Measurements from ENCODE around the gene USP28. TPM values are rescaled to one million over a fixed set of nuclear protein-coding genes. Genes with fewer than 3 reads are reported as not detected.
"Not testable (repeated sequence)": the region's sequence is repeated elsewhere in the genome, so short reads cannot be mapped to it uniquely, and the experiment has no call there.

The USP28 gene
- total RNA-seq, 1 experiment from 2014 or later: 74.4 TPM

GRCh38 chr11:113884361-113884836, 9.0 kb upstream of the USP28 start:
- Mint-ChIP-seq H3K9me3 (ENCODE audit: unreplicated experiment) (no peaks in the 10 kb centered on the region), H3K27me3 (ENCODE audit: insufficient read depth, unreplicated experiment) (no peaks in the 10 kb centered on the region), H3K36me3 (ENCODE audit: insufficient read depth, unreplicated experiment) (peaks cover 13% of the 10 kb centered on the region), H3K4me3 (ENCODE audit: unreplicated experiment) (peak overlapping the region; percentile 11), H3K4me1 (ENCODE audit: low read depth, unreplicated experiment) (peaks cover 22% of the 10 kb centered on the region), H3K27ac (ENCODE audit: unreplicated experiment) (peak overlapping the region; percentile 87)
- intact Hi-C loops (cut with micrococcal nuclease; ENCODE audit: unreplicated experiment): loop anchor here (1.0 kb wide), 1 partner anchor 9 kb away; the partner anchor contains the start of gene USP28
- POLR2A ChIA-PET: no interaction called here
- Histone ChIP-seq H3K36me3 (ENCODE audit: control insufficient read depth, insufficient read depth, low read length) (no peaks in the 10 kb centered on the region), H3K27me3 (replicated peaks; ENCODE audit: control insufficient read depth, insufficient read depth, low read length) (no peaks in the 10 kb centered on the region), H3K4me1 (peaks cover 28% of the 10 kb centered on the region), H3K9me3 (no peaks in the 10 kb centered on the region), H3K4me3 (ENCODE audit: low read depth, low read length) (no peak overlapping the region)
- no TSS peak for BruUV-seq (replicated peaks)
- TF ChIP-seq CTCF (IDR thresholded peaks at IDR 0.05; ENCODE audit: insufficient read depth in 1 of 2, low read depth in 1 of 2, low read length in 1 of 2, severe bottlenecking in 1 of 2, unreplicated experiment in 1 of 2): peak in 1 of 2 experiments; percentile 22
- CTCF ChIA-PET: interaction anchor here (0.6 to 0.8 kb wide), 6 partner anchors 11 to 377 kb away, joined by 3 to 6 read pairs (median 4); partner anchors contain the start of gene ZW10
- peak; percentile 75 to 85 for DNase-seq

DNA sequence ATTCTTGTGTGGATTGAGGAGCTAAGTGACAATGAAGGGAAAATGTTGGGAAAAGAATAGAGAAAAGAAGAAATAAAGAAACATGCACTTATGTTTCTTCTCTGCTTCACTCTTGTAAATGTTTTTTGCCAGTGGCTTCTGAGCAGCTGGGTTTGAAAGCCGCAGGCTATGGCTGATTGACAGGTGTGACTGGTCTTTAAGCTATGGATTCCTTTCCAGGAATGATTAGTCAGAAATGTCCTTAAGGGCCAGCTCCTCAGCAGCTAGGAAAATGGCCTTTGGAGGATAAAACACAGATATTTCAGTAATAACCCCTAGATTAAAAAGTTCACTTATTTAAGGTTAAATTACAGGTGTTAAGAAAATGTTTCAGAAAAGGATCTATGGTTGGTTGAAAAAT, 6.5 kb upstream of the USP28 start:
- peak in 1 of 2 experiments; percentile 55 for DNase-seq
- intact Hi-C loops (cut with micrococcal nuclease; ENCODE audit: unreplicated experiment): no loop called here
- no peak for TF ChIP-seq CTCF (IDR thresholded peaks at IDR 0.05; ENCODE audit: insufficient read depth in 1 of 2, low read depth in 1 of 2, low read length in 1 of 2, severe bottlenecking in 1 of 2, unreplicated experiment in 1 of 2)
- Mint-ChIP-seq H3K4me1 (ENCODE audit: low read depth, unreplicated experiment) (peaks cover 30% of the 10 kb centered on the region), H3K9me3 (ENCODE audit: unreplicated experiment) (peaks cover 10% of the 10 kb centered on the region), H3K27me3 (ENCODE audit: insufficient read depth, unreplicated experiment) (no peaks in the 10 kb centered on the region), H3K4me3 (ENCODE audit: unreplicated experiment) (no peak overlapping the region), H3K27ac (ENCODE audit: unreplicated experiment) (peak overlapping the region; percentile 54), H3K36me3 (ENCODE audit: insufficient read depth, unreplicated experiment) (peaks cover 19% of the 10 kb centered on the region)
- ChIA-PET CTCF (interaction anchor here (0.8 to 1.1 kb wide), 3 partner anchors 14 to 109 kb away, joined by 3 to 8 read pairs (median 5); no protein-coding TSS in a partner anchor), POLR2A (no interaction called here)
- H3K4me1 ChIP-seq: peaks cover 28% of the 10 kb centered on the region
- H3K27me3 ChIP-seq (replicated peaks; ENCODE audit: control insufficient read depth, insufficient read depth, low read length): no peaks in the 10 kb centered on the region
- no peak overlapping the region for H3K4me3 ChIP-seq (ENCODE audit: low read depth, low read length)
- no peaks in the 10 kb centered on the region for H3K9me3 ChIP-seq
- no peaks in the 10 kb centered on the region for H3K36me3 ChIP-seq (ENCODE audit: control insufficient read depth, insufficient read depth, low read length)
- BruUV-seq (replicated peaks): no TSS peak

DNA sequence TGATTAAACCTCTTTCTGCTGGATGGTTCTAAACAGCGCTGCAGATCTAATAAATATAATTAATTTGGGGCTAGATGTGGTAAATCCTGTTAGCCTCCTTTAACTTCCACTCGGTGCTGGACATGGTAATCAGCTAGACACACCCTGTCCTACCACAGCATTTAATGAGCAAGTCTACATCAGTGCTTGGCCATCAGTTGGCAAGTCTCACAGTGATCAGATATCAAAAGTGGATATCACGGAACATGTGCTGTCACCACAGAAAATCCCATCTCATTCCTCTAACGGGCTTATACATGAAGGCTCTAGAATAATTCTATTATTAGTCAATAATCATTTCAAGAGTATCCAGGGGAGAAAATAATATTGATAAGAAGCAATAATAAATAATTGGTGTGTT, 5.6 kb upstream of the USP28 start:
- POLR2A ChIA-PET: no interaction called here
- intact Hi-C loops (cut with micrococcal nuclease; ENCODE audit: unreplicated experiment): no loop called here

GRCh38 chr11:113879446-113879845, 4.1 kb upstream of the USP28 start:
- CTCF ChIA-PET; H3K4me3 Mint-ChIP-seq (ENCODE audit: unreplicated experiment); H3K27me3 Mint-ChIP-seq (ENCODE audit: insufficient read depth, unreplicated experiment); H3K27ac Mint-ChIP-seq (ENCODE audit: unreplicated experiment); H3K27me3 ChIP-seq (replicated peaks; ENCODE audit: control insufficient read depth, insufficient read depth, low read length); POLR2A ChIA-PET; H3K4me3 ChIP-seq (ENCODE audit: low read depth, low read length); H3K9me3 ChIP-seq; H3K36me3 ChIP-seq (ENCODE audit: control insufficient read depth, insufficient read depth, low read length); intact Hi-C loops (cut with micrococcal nuclease; ENCODE audit: unreplicated experiment); BruUV-seq (replicated peaks): not testable (repeated sequence)
- DNase-seq: peak in 1 of 2 experiments; percentile 21
- H3K4me1 Mint-ChIP-seq (ENCODE audit: low read depth, unreplicated experiment): peaks cover 33% of the 10 kb centered on the region
- H3K9me3 Mint-ChIP-seq (ENCODE audit: unreplicated experiment): peaks cover 10% of the 10 kb centered on the region
- H3K4me1 ChIP-seq: peaks cover 17% of the 10 kb centered on the region
- H3K36me3 Mint-ChIP-seq (ENCODE audit: insufficient read depth, unreplicated experiment): peaks cover 33% of the 10 kb centered on the region

More for the DNA sequence above, 5.6 kb upstream of the USP28 start:
- Histone ChIP-seq H3K9me3 (no peaks in the 10 kb centered on the region), H3K4me3 (ENCODE audit: low read depth, low read length) (no peak overlapping the region), H3K36me3 (ENCODE audit: control insufficient read depth, insufficient read depth, low read length) (no peaks in the 10 kb centered on the region), H3K4me1 (peaks cover 29% of the 10 kb centered on the region), H3K27me3 (replicated peaks; ENCODE audit: control insufficient read depth, insufficient read depth, low read length) (no peaks in the 10 kb centered on the region)
- peaks cover 31% of the 10 kb centered on the region for H3K4me1 Mint-ChIP-seq (ENCODE audit: low read depth, unreplicated experiment)
- BruUV-seq (replicated peaks): no TSS peak
- no peaks in the 10 kb centered on the region for H3K27me3 Mint-ChIP-seq (ENCODE audit: insufficient read depth, unreplicated experiment)
- TF ChIP-seq CTCF (IDR thresholded peaks at IDR 0.05; ENCODE audit: insufficient read depth in 1 of 2, low read depth in 1 of 2, low read length in 1 of 2, severe bottlenecking in 1 of 2, unreplicated experiment in 1 of 2): no peak
- peaks cover 22% of the 10 kb centered on the region for H3K36me3 Mint-ChIP-seq (ENCODE audit: insufficient read depth, unreplicated experiment)
- peaks cover 10% of the 10 kb centered on the region for H3K9me3 Mint-ChIP-seq (ENCODE audit: unreplicated experiment)
- no peak for DNase-seq
- CTCF ChIA-PET: no interaction called here
- H3K27ac Mint-ChIP-seq (ENCODE audit: unreplicated experiment): no peak overlapping the region
- H3K4me3 Mint-ChIP-seq (ENCODE audit: unreplicated experiment): no peak overlapping the region

Measured in Caco-2 (cell line).